B cell (primary cell): ENCODE measurements around the gene CRB3. TPM values are rescaled to one million over a fixed set of nuclear protein-coding genes. Genes with fewer than 3 reads are reported as not detected.
A peak's percentile ranks its signal among the peaks of the same experiment; 100 is the strongest.

Experiments used
- ATAC-seq: fragments of 200-7000 bp; cut with Tn5 transposase; one replicate; pipeline ENCODE4 v1.10.0; 2021; ENCODE audit warnings: low read depth, mild to moderate bottlenecking, moderate number of reproducible peaks, moderate library complexity
- CTCF ChIA-PET: fragments of 350-600 bp; sonication (Branson Sonifier 250); formaldehyde crosslinking; loops from one replicate; lab custom pipeline; 2021; ENCODE audit warnings: antibody characterized with exemption, inconsistent platforms; lab: Charles Lee
- POLR2A ChIA-PET: fragments of 350-600 bp; sonication (Branson Sonifier 250); formaldehyde crosslinking; loops from one replicate; lab custom pipeline; 2021; ENCODE audit warnings: antibody characterized with exemption; lab: Charles Lee
- DNase-seq: peaks from one replicate; pipeline ENCODE4 v3.0.0; 2013
- H2AFZ ChIP-seq: 2 replicates; pipeline ENCODE4 v1.6.1; 2012; ENCODE audit warnings: mild to moderate bottlenecking, low read depth, low read length; ENCODE audit not compliant: insufficient read depth, poor library complexity, severe bottlenecking
- H3K27ac ChIP-seq, 2 donors: 1 replicate in 1 of 2; 2 replicates in 1 of 2; pipeline ENCODE4 v1.5.1; 2012 to 2013; ENCODE audit warnings: low read length in 2 of 2, mild to moderate bottlenecking in 2 of 2, moderate library complexity in 1 of 2
- H3K27me3 ChIP-seq, 4 experiments: fragments of 200-600 bp in 1 of 4; sonication (generic) in 1 of 4; replicated peaks in 1 of 4; 1 replicate in 2 of 4; 2 replicates in 2 of 4; pipeline versions ENCODE4 v1.6.1 to v1.7.0; 2013 to 2016; ENCODE audit warnings: low read length in 3 of 4, mild to moderate bottlenecking in 2 of 4, mixed read lengths in 1 of 4, moderate library complexity in 1 of 4; ENCODE audit not compliant: insufficient read depth in 4 of 4, control insufficient read depth in 3 of 4; ENCODE audit errors: control extremely low read depth in 1 of 4
- H3K36me3 ChIP-seq, 2 experiments: replicated peaks in 1 of 2; 1 replicate in 1 of 2; 2 replicates in 1 of 2; pipeline versions ENCODE4 v1.6.1 to v1.7.1; 2013; ENCODE audit warnings: low read length in 1 of 2; ENCODE audit not compliant: insufficient read depth in 2 of 2, control insufficient read depth in 1 of 2; ENCODE audit errors: control extremely low read depth in 1 of 2, extremely low read depth in 1 of 2
- H3K4me1 ChIP-seq, 2 donors: fragments of 200-600 bp in 1 of 2; sonication (generic) in 1 of 2; 1 replicate in 1 of 2; 2 replicates in 1 of 2; pipeline versions ENCODE4 v1.5.1 to v1.6.1; 2013 to 2017; ENCODE audit warnings: low read length in 2 of 2; ENCODE audit not compliant: control insufficient read depth in 2 of 2, insufficient read depth in 2 of 2
- H3K4me2 ChIP-seq: replicated peaks from 2 replicates; pipeline ENCODE3; 2012; ENCODE audit warnings: mild to moderate bottlenecking, low read depth, low read length; ENCODE audit not compliant: poor library complexity, severe bottlenecking
- H3K4me3 ChIP-seq, 5 experiments: fragments of 200-600 bp in 1 of 5; sonication (generic) in 1 of 5; 1 replicate in 3 of 5; 2 replicates in 2 of 5; pipeline versions ENCODE4 v1.5.1 to v1.7.0; 2011 to 2016; ENCODE audit warnings: low read length in 4 of 5, mild to moderate bottlenecking in 4 of 5, low read depth in 2 of 5, control low read depth in 1 of 5, moderate library complexity in 1 of 5; ENCODE audit not compliant: insufficient read depth in 1 of 5; ENCODE audit errors: control extremely low read depth in 1 of 5, extremely low read depth in 1 of 5
- H3K79me2 ChIP-seq: fragments of 200-600 bp; sonication (generic); one replicate; pipeline ENCODE4 v1.6.0; 2016; ENCODE audit warnings: low read length; ENCODE audit not compliant: control insufficient read depth, insufficient read depth
- H3K9ac ChIP-seq: fragments of 200-600 bp; sonication (generic); 2 replicates; pipeline ENCODE4 v1.6.1; 2017; ENCODE audit warnings: mild to moderate bottlenecking, low read length, moderate library complexity
- H3K9me3 ChIP-seq, 3 donors: one replicate each; pipeline versions ENCODE4 v1.6.1 to v1.7.1; 2013; ENCODE audit warnings: low read length in 2 of 3; ENCODE audit not compliant: control insufficient read depth in 2 of 3, insufficient read depth in 1 of 3; ENCODE audit errors: control extremely low read depth in 1 of 3
- H4K20me1 ChIP-seq: 2 replicates; pipeline ENCODE4 v1.6.0; 2012; ENCODE audit warnings: mild to moderate bottlenecking, low read length; ENCODE audit not compliant: insufficient read depth, control insufficient read depth, poor library complexity, severe bottlenecking
- H3K27ac Mint-ChIP-seq: one replicate; pipeline ENCODE4 v1.8.0; 2021; ENCODE audit warnings: mixed read lengths
- H3K27me3 Mint-ChIP-seq: one replicate; pipeline ENCODE4 v1.8.0; 2021; ENCODE audit warnings: mixed read lengths
- H3K4me1 Mint-ChIP-seq: one replicate; pipeline ENCODE4 v1.8.0; 2021; ENCODE audit warnings: mixed read lengths
- H3K4me3 Mint-ChIP-seq: one replicate; pipeline ENCODE4 v1.8.0; 2021; ENCODE audit warnings: mixed read lengths
- H3K9me3 Mint-ChIP-seq: one replicate; pipeline ENCODE4 v1.8.0; 2022; ENCODE audit warnings: mixed read lengths; ENCODE audit not compliant: insufficient read depth
- EZH2 ChIP-seq: IDR thresholded peaks from 2 replicates; pipeline ENCODE4 v1.6.1; 2012; ENCODE audit warnings: borderline replicate concordance, low read depth, mild to moderate bottlenecking, moderate library complexity, low read length; ENCODE audit not compliant: insufficient read depth, poor library complexity, severe bottlenecking
- WGBS: methylation state at CpG from one replicate; pipeline ENCODE4 v1.1.5; 2013; ENCODE audit warnings: missing lambda C conversion rate; ENCODE audit not compliant: insufficient coverage; 5-methylcytosine and 5-hydroxymethylcytosine counted together
- intact Hi-C: fragments of 100-400 bp; cut with micrococcal nuclease; formaldehyde crosslinking; loops from one replicate; pipeline ENCODE4 v1.10.0; 2022
- polyA plus RNA-seq: library from polyadenylated mRNA; depleted of rRNA; stranded (reverse); fragments of >200 nt; gene quantifications from 2 replicates; pipeline ENCODE4 v1.2.3, GENCODE V29; 2012
- total RNA-seq, 2 donors: library from RNA; stranded (reverse); fragments of 120-200 nt in 1 of 2; gene quantifications; 1 replicate in 1 of 2; 2 replicates in 1 of 2; pipeline versions ENCODE4 v1.2.3 to v1.2.4, GENCODE V29; 2013 to 2022
- TF ChIP-seq, protein P1 (sequence below): fragments of 200-600 bp; IDR thresholded peaks from one replicate; pipeline ENCODE4 v1.8.0; 2022; ENCODE audit warnings: antibody characterized with exemption, mild to moderate bottlenecking

The CRB3 gene
- total and polyA plus RNA-seq, 2 donors (not counting 1 experiment from before 2014, with no cell fraction given) = 2.1 to 3.6 TPM

DNA sequence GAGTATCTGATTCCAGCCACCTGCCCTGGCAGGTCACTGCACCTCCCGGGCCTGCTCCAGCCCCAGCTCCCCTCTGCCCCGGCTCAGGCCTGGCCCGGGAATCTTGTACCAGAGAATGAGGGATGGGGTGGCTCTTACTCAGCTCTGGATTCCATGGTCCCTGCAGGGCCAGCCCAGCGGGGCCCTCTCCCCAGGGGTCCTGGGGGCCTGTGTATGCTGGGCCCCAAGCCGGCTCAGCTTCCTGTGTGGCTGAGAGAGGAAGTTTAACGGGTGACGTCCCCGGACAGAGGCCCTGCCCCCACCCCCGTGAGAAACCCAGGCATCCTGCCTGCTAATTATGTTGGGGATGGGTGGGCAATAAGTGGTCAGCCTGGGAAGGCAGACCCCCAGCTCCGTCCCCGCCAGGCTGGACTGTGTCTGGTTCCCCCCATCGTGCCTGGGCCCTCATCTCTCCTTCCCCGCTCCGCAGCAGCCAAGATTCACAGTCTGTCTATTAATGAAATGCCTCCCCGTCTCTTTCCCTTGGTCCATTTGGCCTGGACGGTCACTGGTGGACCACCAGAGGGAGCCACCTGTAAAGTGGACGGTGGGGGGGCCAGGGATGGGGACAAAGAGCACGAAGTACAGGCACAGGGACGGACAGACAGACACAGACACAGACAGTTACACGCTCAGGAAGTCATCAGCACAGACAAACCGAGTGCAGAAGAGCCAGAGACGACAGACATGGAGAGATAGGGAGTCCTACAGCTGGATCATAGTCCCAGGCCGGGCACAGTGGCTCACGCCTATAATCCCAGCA lies 17.7 kb downstream of the CRB3 start, which contains the start of gene DENND1C:
TSS of gene DENND1C (minus strand) at position 247 of the 802 bp plus-strand sequence. CDS start at position 155, 92 bp downstream.
- Mint-ChIP-seq H3K9me3 (no peaks in the 10 kb centered on the region), H3K4me3 (peak within 1 kb of the TSS; percentile 98)

More for the DNA sequence above, 17.7 kb downstream of the CRB3 start, which contains the start of gene DENND1C:
- no peaks in the 10 kb centered on the region for H3K27me3 Mint-ChIP-seq
- TF ChIP-seq, protein P1, sequence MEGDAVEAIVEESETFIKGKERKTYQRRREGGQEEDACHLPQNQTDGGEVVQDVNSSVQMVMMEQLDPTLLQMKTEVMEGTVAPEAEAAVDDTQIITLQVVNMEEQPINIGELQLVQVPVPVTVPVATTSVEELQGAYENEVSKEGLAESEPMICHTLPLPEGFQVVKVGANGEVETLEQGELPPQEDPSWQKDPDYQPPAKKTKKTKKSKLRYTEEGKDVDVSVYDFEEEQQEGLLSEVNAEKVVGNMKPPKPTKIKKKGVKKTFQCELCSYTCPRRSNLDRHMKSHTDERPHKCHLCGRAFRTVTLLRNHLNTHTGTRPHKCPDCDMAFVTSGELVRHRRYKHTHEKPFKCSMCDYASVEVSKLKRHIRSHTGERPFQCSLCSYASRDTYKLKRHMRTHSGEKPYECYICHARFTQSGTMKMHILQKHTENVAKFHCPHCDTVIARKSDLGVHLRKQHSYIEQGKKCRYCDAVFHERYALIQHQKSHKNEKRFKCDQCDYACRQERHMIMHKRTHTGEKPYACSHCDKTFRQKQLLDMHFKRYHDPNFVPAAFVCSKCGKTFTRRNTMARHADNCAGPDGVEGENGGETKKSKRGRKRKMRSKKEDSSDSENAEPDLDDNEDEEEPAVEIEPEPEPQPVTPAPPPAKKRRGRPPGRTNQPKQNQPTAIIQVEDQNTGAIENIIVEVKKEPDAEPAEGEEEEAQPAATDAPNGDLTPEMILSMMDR = no peak
- no peak for TF ChIP-seq EZH2
- Histone ChIP-seq H2AFZ (peak within 1 kb of the TSS; percentile 96), H3K4me1 (peaks cover 13 to 23% of the 10 kb centered on the region in 2 donors), H3K4me2 (peak within 1 kb of the TSS; percentile 88), H4K20me1 (peaks cover 5% of the 10 kb centered on the region), H3K27me3 (no peaks in the 10 kb centered on the region), H3K79me2 (peaks cover 49% of the 10 kb centered on the region), H3K27ac (peak within 1 kb of the TSS; percentile 89 to 95), H3K36me3 (peaks cover 0 to 26% of the 10 kb centered on the region in 2 experiments), H3K9ac (peak within 1 kb of the TSS; percentile 98), H3K4me3 (peak within 1 kb of the TSS; percentile 61 to 97 (median 73)), H3K9me3 (peaks cover 0 to 3% (median 0%) of the 10 kb centered on the region in 3 donors)
- CTCF ChIA-PET = interaction anchor here (0.7 to 2.3 kb wide), 14 partner anchors 9 to 872 kb away, joined by 3 to 8 read pairs (median 3); partner anchors contain the start of gene TUBB4A
- peak; percentile 98 for ATAC-seq
- intact Hi-C loops = loop anchor here (2.0 to 5.0 kb wide), 2 partner anchors 35 to 109 kb away; partner anchors contain the start of gene ALKBH7
- DNase-seq = peak; percentile 82
- H3K4me1 Mint-ChIP-seq = peaks cover 26% of the 10 kb centered on the region
- WGBS = 16% methylated on average over 17 of the region's 24 CpGs
- POLR2A ChIA-PET = interaction anchor here (0.5 to 1.7 kb wide), 14 partner anchors 12 to 754 kb away, joined by 3 to 9 read pairs (median 4); partner anchors contain the start of genes CRB3 and SLC25A23
- H3K27ac Mint-ChIP-seq = peak within 1 kb of the TSS; percentile 95
